Type B pancreatic cell (in vitro differentiated cells): ENCODE results near the gene DUSP18. TPM values are rescaled to one million over a fixed set of nuclear protein-coding genes. Genes with fewer than 3 reads are reported as not detected.

Experiments
- DNase-seq: peaks from one replicate; pipeline ENCODE4 v3.0.0; 2021; ENCODE audit warnings: mixed read lengths; ENCODE audit not compliant: unreplicated experiment; ENCODE audit errors: extremely low spot score
- H3K27ac Mint-ChIP-seq: 2 replicates; pipeline ENCODE4 v1.8.0; 2021; ENCODE audit warnings: mild to moderate bottlenecking, mixed read lengths
- H3K27me3 Mint-ChIP-seq: 2 replicates; pipeline ENCODE4 v1.8.0; 2021; ENCODE audit warnings: mixed read lengths
- H3K36me3 Mint-ChIP-seq: 2 replicates; pipeline ENCODE4 v1.8.0; 2021; ENCODE audit warnings: mixed read lengths
- H3K4me1 Mint-ChIP-seq: one replicate; pipeline ENCODE4 v1.8.0; 2021; ENCODE audit warnings: mixed read lengths; ENCODE audit not compliant: unreplicated experiment
- H3K4me3 Mint-ChIP-seq: 2 replicates; pipeline ENCODE4 v1.8.0; 2021; ENCODE audit warnings: mild to moderate bottlenecking, mixed read lengths
- H3K9me3 Mint-ChIP-seq: 2 replicates; pipeline ENCODE4 v1.8.0; 2021; ENCODE audit warnings: mixed read lengths
- CTCF ChIP-seq: fragments of 200-600 bp; sonication (generic); conservative IDR thresholded peaks from 2 replicates; pipeline ENCODE4 v1.5.0; 2021; ENCODE audit warnings: antibody characterized with exemption, mild to moderate bottlenecking
- total RNA-seq: library from RNA; stranded (reverse); gene quantifications from 2 replicates; pipeline ENCODE4 v1.2.1, GENCODE V29; 2021; ENCODE audit warnings: low replicate concordance

Gene DUSP18
- total RNA-seq, 1 donor from 2014 or later: 12.4 TPM

GRCh38 chr22:30665786-30666185, 1.9 kb downstream of the DUSP18 start:
- H3K4me1 Mint-ChIP-seq: peaks cover 8% of the 10 kb centered on the region
- no peaks in the 10 kb centered on the region for H3K9me3 Mint-ChIP-seq
- peak overlapping the region; percentile 58 for H3K27ac Mint-ChIP-seq
- DNase-seq: no peak
- H3K36me3 Mint-ChIP-seq: peaks cover 7% of the 10 kb centered on the region
- no peak for TF ChIP-seq CTCF
- peak overlapping the region; percentile 64 for H3K4me3 Mint-ChIP-seq
- peaks cover 11% of the 10 kb centered on the region for H3K27me3 Mint-ChIP-seq

DNA sequence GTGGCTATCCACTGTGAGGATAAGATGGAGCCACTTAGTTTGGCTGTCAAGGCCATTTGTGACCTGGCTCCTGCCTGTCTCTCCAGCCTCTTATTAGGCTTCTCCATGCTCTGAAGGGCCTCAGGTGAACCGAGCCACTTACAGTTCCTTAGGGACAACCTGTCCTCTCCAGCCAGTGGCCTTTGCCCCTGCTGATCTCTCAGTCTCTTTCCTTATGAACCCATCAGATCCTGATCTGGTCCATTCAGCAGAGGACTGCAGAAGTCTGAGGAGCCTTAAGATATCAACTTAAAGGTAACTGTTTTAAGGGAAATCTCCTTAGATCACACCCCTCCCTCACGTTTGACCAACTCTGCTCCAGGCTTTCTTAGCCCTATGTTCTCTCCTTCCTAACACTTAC, 2.4 kb downstream of the DUSP18 start:
- TF ChIP-seq CTCF: no peak
- peaks cover 8% of the 10 kb centered on the region for H3K4me1 Mint-ChIP-seq
- no peak overlapping the region for H3K4me3 Mint-ChIP-seq
- no peak for DNase-seq
- peaks cover 7% of the 10 kb centered on the region for H3K36me3 Mint-ChIP-seq
- no peaks in the 10 kb centered on the region for H3K9me3 Mint-ChIP-seq
- no peak overlapping the region for H3K27ac Mint-ChIP-seq
- H3K27me3 Mint-ChIP-seq: peaks cover 6% of the 10 kb centered on the region

DNA sequence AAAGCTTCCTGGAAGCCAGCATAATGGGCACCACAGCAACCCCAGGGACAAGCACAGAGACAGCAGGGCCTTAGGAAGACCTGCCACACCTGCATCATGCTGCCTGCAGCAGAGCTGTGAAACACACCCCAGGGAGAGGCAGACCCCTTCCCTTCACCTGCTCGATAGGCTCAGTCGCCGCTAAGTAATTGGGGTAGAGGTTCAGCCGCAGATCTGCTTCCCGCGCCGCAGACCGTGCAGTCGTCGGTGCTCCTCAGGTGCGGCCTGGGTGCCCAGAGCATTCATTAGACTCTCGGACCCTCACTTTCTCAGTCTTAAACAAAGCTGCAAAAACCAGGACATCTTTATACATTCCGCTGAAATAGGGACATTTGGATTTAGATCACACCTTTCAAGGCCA, 2.9 kb downstream of the DUSP18 start:
- no peak for DNase-seq
- peaks cover 7% of the 10 kb centered on the region for H3K36me3 Mint-ChIP-seq
- H3K4me1 Mint-ChIP-seq: peaks cover 8% of the 10 kb centered on the region
- H3K27me3 Mint-ChIP-seq: peaks cover 4% of the 10 kb centered on the region
- no peak overlapping the region for H3K27ac Mint-ChIP-seq
- no peaks in the 10 kb centered on the region for H3K9me3 Mint-ChIP-seq
- H3K4me3 Mint-ChIP-seq: no peak overlapping the region
- TF ChIP-seq CTCF: no peak

GRCh38 chr22:30662040-30662439, 5.6 kb downstream of the DUSP18 start:
- Mint-ChIP-seq H3K27me3 (no peaks in the 10 kb centered on the region), H3K36me3 (peaks cover 7% of the 10 kb centered on the region), H3K27ac (no peak overlapping the region), H3K4me1 (peaks cover 6% of the 10 kb centered on the region), H3K4me3 (no peak overlapping the region), H3K9me3 (no peaks in the 10 kb centered on the region)
- TF ChIP-seq CTCF: no peak
- no peak for DNase-seq

DNA sequence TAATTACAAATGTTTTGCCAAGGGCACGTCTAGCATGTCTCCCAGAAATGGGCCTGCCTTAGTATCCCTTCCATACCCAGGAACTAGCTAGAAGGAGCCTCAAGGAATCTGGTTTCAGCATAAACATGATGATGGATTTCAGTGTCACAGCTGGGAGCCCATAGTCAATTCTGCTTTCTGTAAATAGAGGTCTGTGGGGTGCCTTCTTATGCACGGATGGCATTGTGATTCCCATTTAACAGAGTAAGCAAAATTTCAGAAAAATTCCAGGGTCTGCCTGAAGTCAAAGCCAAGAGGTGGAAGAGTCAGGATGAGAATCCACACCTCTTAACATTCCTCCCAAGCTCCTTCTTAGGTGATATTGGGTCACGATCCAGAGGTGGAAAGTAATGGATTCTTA, 12.1 kb downstream of the DUSP18 start:
- Mint-ChIP-seq H3K27ac (no peak overlapping the region), H3K36me3 (no peaks in the 10 kb centered on the region), H3K4me1 (peaks cover 5% of the 10 kb centered on the region), H3K4me3 (no peak overlapping the region), H3K27me3 (no peaks in the 10 kb centered on the region), H3K9me3 (peaks cover 5% of the 10 kb centered on the region)
- TF ChIP-seq CTCF: no peak
- no peak for DNase-seq

- no peak for DNase-seq
- Mint-ChIP-seq H3K27ac (no peak overlapping the region), H3K4me3 (no peak overlapping the region), H3K4me1 (peaks cover 5% of the 10 kb centered on the region), H3K36me3 (no peaks in the 10 kb centered on the region), H3K9me3 (peaks cover 5% of the 10 kb centered on the region), H3K27me3 (no peaks in the 10 kb centered on the region)
- TF ChIP-seq CTCF: no peak
Measured at GRCh38 chr22:30654361-30654760, 13.3 kb downstream of the DUSP18 start.
